ENCODE results near the gene COL12A1. TPM values are rescaled to one million over a fixed set of nuclear protein-coding genes. Genes with fewer than 3 reads are reported as not detected.

COL12A1 gene
- total and polyA plus RNA-seq, 2 experiments from 2014 or later = 9.2 to 49.0 TPM

DNA sequence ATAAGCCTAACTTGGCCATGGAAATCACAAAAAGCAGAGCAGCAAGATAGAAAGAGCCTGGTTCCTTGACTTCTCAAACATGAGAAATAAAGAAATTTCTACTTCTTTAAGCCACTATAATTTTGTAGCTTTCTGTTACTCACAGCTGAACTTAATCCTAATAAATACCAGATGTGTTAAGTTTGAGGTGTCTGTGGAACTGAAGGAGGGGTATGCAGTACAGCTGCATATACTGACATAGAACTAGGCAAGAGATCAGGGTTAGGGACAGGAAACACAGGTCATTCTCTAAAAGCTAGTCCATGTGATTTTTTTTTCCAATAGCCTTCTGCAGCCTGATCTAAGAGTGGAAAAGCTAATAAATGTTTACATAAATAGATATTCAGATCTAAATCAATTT lies 123.9 kb downstream of the COL12A1 start:
- Histone ChIP-seq H3K27me3 (no peaks in the 10 kb centered on the region), H2AFZ (no peak overlapping the region), H3K27ac (no peak overlapping the region), H3K9me2 (replicated peaks; ENCODE audit: insufficient read depth) (no peaks in the 10 kb centered on the region), H3K9me3 (ENCODE audit: low read depth) (no peaks in the 10 kb centered on the region), H3K4me3 (no peak overlapping the region), H3K4me1 (ENCODE audit: insufficient read depth) (no peaks in the 10 kb centered on the region), H3K79me2 (no peaks in the 10 kb centered on the region), H3K36me3 (replicated peaks; ENCODE audit: insufficient read depth, low read depth) (no peaks in the 10 kb centered on the region), H3K4me2 (no peak overlapping the region), H4K20me1 (ENCODE audit: insufficient read depth, poor library complexity, severe bottlenecking) (no peaks in the 10 kb centered on the region)
- DNase-seq (ENCODE audit: low spot score) = no peak
- TF ChIP-seq, protein P1, sequence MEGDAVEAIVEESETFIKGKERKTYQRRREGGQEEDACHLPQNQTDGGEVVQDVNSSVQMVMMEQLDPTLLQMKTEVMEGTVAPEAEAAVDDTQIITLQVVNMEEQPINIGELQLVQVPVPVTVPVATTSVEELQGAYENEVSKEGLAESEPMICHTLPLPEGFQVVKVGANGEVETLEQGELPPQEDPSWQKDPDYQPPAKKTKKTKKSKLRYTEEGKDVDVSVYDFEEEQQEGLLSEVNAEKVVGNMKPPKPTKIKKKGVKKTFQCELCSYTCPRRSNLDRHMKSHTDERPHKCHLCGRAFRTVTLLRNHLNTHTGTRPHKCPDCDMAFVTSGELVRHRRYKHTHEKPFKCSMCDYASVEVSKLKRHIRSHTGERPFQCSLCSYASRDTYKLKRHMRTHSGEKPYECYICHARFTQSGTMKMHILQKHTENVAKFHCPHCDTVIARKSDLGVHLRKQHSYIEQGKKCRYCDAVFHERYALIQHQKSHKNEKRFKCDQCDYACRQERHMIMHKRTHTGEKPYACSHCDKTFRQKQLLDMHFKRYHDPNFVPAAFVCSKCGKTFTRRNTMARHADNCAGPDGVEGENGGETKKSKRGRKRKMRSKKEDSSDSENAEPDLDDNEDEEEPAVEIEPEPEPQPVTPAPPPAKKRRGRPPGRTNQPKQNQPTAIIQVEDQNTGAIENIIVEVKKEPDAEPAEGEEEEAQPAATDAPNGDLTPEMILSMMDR (IDR thresholded peaks at IDR 0.05; ENCODE audit: poor library complexity) = no peak
- no peak for TF ChIP-seq EZH2 (IDR thresholded peaks at IDR 0.05; ENCODE audit: borderline replicate concordance)

- WGBS (ENCODE audit: low lambda C conversion rate, missing lambda C conversion rate) = 94% methylated on average over 2 of the region's 2 CpGs
- H4K20me1 ChIP-seq (ENCODE audit: insufficient read depth, poor library complexity, severe bottlenecking) = no peaks in the 10 kb centered on the region
- no peaks in the 10 kb centered on the region for H3K79me2 ChIP-seq
- no peak for DNase-seq (ENCODE audit: low spot score)
- H3K4me2 ChIP-seq = no peak overlapping the region
- no peak overlapping the region for H2AFZ ChIP-seq
- no peaks in the 10 kb centered on the region for H3K4me1 ChIP-seq (ENCODE audit: insufficient read depth)
- H3K9me2 ChIP-seq (replicated peaks; ENCODE audit: insufficient read depth) = no peaks in the 10 kb centered on the region
- no peaks in the 10 kb centered on the region for H3K36me3 ChIP-seq (replicated peaks; ENCODE audit: insufficient read depth, low read depth)
- H3K27me3 ChIP-seq = no peaks in the 10 kb centered on the region
- no peaks in the 10 kb centered on the region for H3K9me3 ChIP-seq (ENCODE audit: low read depth)
- H3K4me3 ChIP-seq = no peak overlapping the region
- H3K27ac ChIP-seq = no peak overlapping the region
- TF ChIP-seq, protein P1 (IDR thresholded peaks at IDR 0.05; ENCODE audit: poor library complexity) = no peak
- TF ChIP-seq EZH2 (IDR thresholded peaks at IDR 0.05; ENCODE audit: borderline replicate concordance) (no peak), EZH2phosphoT487 (IDR thresholded peaks at IDR 0.05; ENCODE audit: low read depth, severe bottlenecking, unreplicated experiment) (no peak)
These were observed 124.8 kb downstream of the COL12A1 start for GRCh38 chr6:75081047-75081446.

GRCh38 chr6:75079589-75079988 lies 126.3 kb downstream of the COL12A1 start:
- no peaks in the 10 kb centered on the region for H3K4me1 ChIP-seq (ENCODE audit: insufficient read depth)
- 95% methylated on average over 2 of the region's 2 CpGs for WGBS (ENCODE audit: low lambda C conversion rate, missing lambda C conversion rate)
- H3K36me3 ChIP-seq (replicated peaks; ENCODE audit: insufficient read depth, low read depth) = no peaks in the 10 kb centered on the region
- H3K9me2 ChIP-seq (replicated peaks; ENCODE audit: insufficient read depth) = no peaks in the 10 kb centered on the region
- no peak for DNase-seq (ENCODE audit: low spot score)
- no peak overlapping the region for H2AFZ ChIP-seq
- H3K27ac ChIP-seq = no peak overlapping the region
- no peaks in the 10 kb centered on the region for H4K20me1 ChIP-seq (ENCODE audit: insufficient read depth, poor library complexity, severe bottlenecking)
- H3K4me3 ChIP-seq = no peak overlapping the region
- no peaks in the 10 kb centered on the region for H3K27me3 ChIP-seq
- H3K4me2 ChIP-seq = no peak overlapping the region
- H3K9me3 ChIP-seq (ENCODE audit: low read depth) = no peaks in the 10 kb centered on the region
- no peaks in the 10 kb centered on the region for H3K79me2 ChIP-seq
- no peak for TF ChIP-seq EZH2 (IDR thresholded peaks at IDR 0.05; ENCODE audit: borderline replicate concordance)
- TF ChIP-seq, protein P1 (IDR thresholded peaks at IDR 0.05; ENCODE audit: poor library complexity) = no peak
- TF ChIP-seq EZH2phosphoT487 (IDR thresholded peaks at IDR 0.05; ENCODE audit: low read depth, severe bottlenecking, unreplicated experiment) = no peak

- no peaks in the 10 kb centered on the region for H3K9me3 ChIP-seq (ENCODE audit: low read depth)
- no peak overlapping the region for H3K4me2 ChIP-seq
- 70% methylated on average over 2 of the region's 2 CpGs for WGBS (ENCODE audit: low lambda C conversion rate, missing lambda C conversion rate)
- H2AFZ ChIP-seq = no peak overlapping the region
- TF ChIP-seq, protein P1 (IDR thresholded peaks at IDR 0.05; ENCODE audit: poor library complexity) = no peak
- TF ChIP-seq EZH2 (IDR thresholded peaks at IDR 0.05; ENCODE audit: borderline replicate concordance) = no peak
- TF ChIP-seq EZH2phosphoT487 (IDR thresholded peaks at IDR 0.05; ENCODE audit: low read depth, severe bottlenecking, unreplicated experiment) = no peak
- no peaks in the 10 kb centered on the region for H3K4me1 ChIP-seq (ENCODE audit: insufficient read depth)
- no peaks in the 10 kb centered on the region for H3K36me3 ChIP-seq (replicated peaks; ENCODE audit: insufficient read depth, low read depth)
- no peak overlapping the region for H3K27ac ChIP-seq
- H3K4me3 ChIP-seq = no peak overlapping the region
- H3K27me3 ChIP-seq = no peaks in the 10 kb centered on the region
- DNase-seq (ENCODE audit: low spot score) = no peak
- H3K9me2 ChIP-seq (replicated peaks; ENCODE audit: insufficient read depth) = no peaks in the 10 kb centered on the region
- no peaks in the 10 kb centered on the region for H4K20me1 ChIP-seq (ENCODE audit: insufficient read depth, poor library complexity, severe bottlenecking)
- H3K79me2 ChIP-seq = no peaks in the 10 kb centered on the region
These were observed 128.2 kb downstream of the COL12A1 start for GRCh38 chr6:75077701-75078100.
